Measurements from ENCODE around the gene SPAG8. TPM values are rescaled to one million over a fixed set of nuclear protein-coding genes. Genes with fewer than 3 reads are reported as not detected.

SPAG8 gene
- total and polyA plus RNA-seq, 9 of the 15 experiments (the other 6 are each of a cell fraction or from before 2014, with no cell fraction given), result 0.03 to 0.47 (median 0.21) TPM

- CTCF ChIA-PET (ENCODE audit: low intra/inter-chr PET ratio), result no interaction called here
- H3K4me2 ChIP-seq (ENCODE audit: insufficient read depth, low read length), result no peak overlapping the region
- ATAC-seq, result no peak
Measured at GRCh38 chr9:35859310-35859989, 47.4 kb upstream of the SPAG8 start.

More at GRCh38 chr9:35859310-35859989, 47.4 kb upstream of the SPAG8 start:
- no peaks in the 10 kb centered on the region for H3K79me2 ChIP-seq (ENCODE audit: control insufficient read depth, insufficient read depth, low read length)
- DNase-seq (ENCODE audit: extremely low read depth in 1 of 4, low spot score in 3 of 4), result peak in 2 of 4 experiments; percentile 16 to 18
- no TSS peak for BruUV-seq (replicated peaks)
- WGBS (ENCODE audit: insufficient coverage, low coverage, missing lambda C conversion rate), result 0% methylated on average over 16 of the region's 16 CpGs
- H3K27me3 ChIP-seq (ENCODE audit: control insufficient read depth in 2 of 2, insufficient read depth in 2 of 2, low read length in 2 of 2), result peaks cover 18 to 74% of the 10 kb centered on the region in 2 experiments
- H3K9me3 ChIP-seq (replicated peaks; ENCODE audit: control insufficient read depth, insufficient read depth, low read depth, low read length), result no peaks in the 10 kb centered on the region
- no peaks in the 10 kb centered on the region for H3K4me1 ChIP-seq (replicated peaks in 1 of 2; ENCODE audit: control insufficient read depth in 2 of 2, insufficient read depth in 2 of 2, low read length in 2 of 2)
- POLR2A ChIA-PET, result no interaction called here
- H3K36me3 ChIP-seq (ENCODE audit: control insufficient read depth, insufficient read depth, low read length), result no peaks in the 10 kb centered on the region
- H2AFZ ChIP-seq (ENCODE audit: low read depth, low read length), result no peak overlapping the region
- H3K27ac ChIP-seq (ENCODE audit: extremely low read depth, low read depth, low read length), result no peak overlapping the region
- in situ Hi-C loops (cut with MboI) (no loop called here), intact Hi-C loops (cut with micrococcal nuclease) (no loop called here)
- no peaks in the 10 kb centered on the region for H4K20me1 ChIP-seq (replicated peaks; ENCODE audit: control insufficient read depth, insufficient read depth, low read length)
- H3K9ac ChIP-seq (ENCODE audit: insufficient read depth in 1 of 2, low read depth in 2 of 2, low read length in 2 of 2), result no peak overlapping the region
- no peak overlapping the region for H3K4me3 ChIP-seq
- TF ChIP-seq ZNF644 (tag; IDR thresholded peaks at IDR 0.05; ENCODE audit: low read depth) (no peak), ZFX (CRISPR knock-in tag; IDR thresholded peaks at IDR 0.05) (no peak), BACH1 (tag; IDR thresholded peaks at IDR 0.05) (no peak), BRF1 (IDR thresholded peaks at IDR 0.05; ENCODE audit: borderline replicate concordance, extremely low read depth, insufficient read length) (no peak), ARID4B (CRISPR knock-in tag; IDR thresholded peaks at IDR 0.05) (no peak), ZFPM2 (CRISPR knock-in tag; IDR thresholded peaks at IDR 0.05) (no peak), ZBTB33 (CRISPR knock-in tag; IDR thresholded peaks at IDR 0.05) (no peak), ZNF124 (CRISPR knock-in tag; IDR thresholded peaks at IDR 0.05) (no peak), HDAC3 (IDR thresholded peaks at IDR 0.05; ENCODE audit: borderline replicate concordance, partially characterized antibody) (no peak), ZNF699 (CRISPR knock-in tag; IDR thresholded peaks at IDR 0.05; ENCODE audit: insufficient replicate concordance) (no peak), KHSRP (IDR thresholded peaks at IDR 0.05) (no peak), KLF10 (CRISPR knock-in tag; IDR thresholded peaks at IDR 0.05) (no peak), ZBTB17 (CRISPR knock-in tag; IDR thresholded peaks at IDR 0.05) (no peak), ZFP1 (CRISPR knock-in tag; IDR thresholded peaks at IDR 0.05) (no peak)
- no peaks in the 10 kb centered on the region for H3K9me1 ChIP-seq (ENCODE audit: control insufficient read depth, insufficient read depth, low read length)
- FAIRE-seq, result no peak

Measured in K562 (cell line).